Measurements from ENCODE around the gene TUT1. TPM values are rescaled to one million over a fixed set of nuclear protein-coding genes. Genes with fewer than 3 reads are reported as not detected.
"Not testable (repeated sequence)": the region's sequence is repeated elsewhere in the genome, so short reads cannot be mapped to it uniquely, and the experiment has no call there.

Gene TUT1
- total and polyA plus RNA-seq, 3 experiments from 2014 or later, result 13.7 to 32.7 (median 30.8) TPM

- H3K9me3 ChIP-seq (ENCODE audit: low read length); DNase-seq; H3K27me3 ChIP-seq (ENCODE audit: insufficient read depth, low read length, poor library complexity, severe bottlenecking); H3K36me3 ChIP-seq (ENCODE audit: insufficient read depth, low read length); H3K4me3 Mint-ChIP-seq; H3K9me3 Mint-ChIP-seq; H3K27ac ChIP-seq (ENCODE audit: low read depth, low read length); H3K4me3 ChIP-seq (ENCODE audit: low read length); H3K27me3 Mint-ChIP-seq: not testable (repeated sequence)
- H3K27ac Mint-ChIP-seq, result peak overlapping the region in 2 of 8 donors; percentile 57 to 71
- peaks cover 28 to 46% (median 34%) of the 10 kb centered on the region in 3 donors for H3K4me1 Mint-ChIP-seq
- ChIA-PET CTCF (interaction anchor here (1.2 to 3.0 kb wide), 2 partner anchors 24 to 25 kb away, joined by 5 to 10 read pairs; partner anchors contain the start of gene TUT1), POLR2A (interaction anchor here (0.6 to 1.0 kb wide), 2 partner anchors 18 to 110 kb away, joined by 3 read pairs; partner anchors contain the start of gene HNRNPUL2)
- H3K36me3 Mint-ChIP-seq, result peaks cover 0 to 45% (median 2%) of the 10 kb centered on the region in 3 donors
- H3K4me1 ChIP-seq (ENCODE audit: insufficient read depth, low read length), result peaks cover 21% of the 10 kb centered on the region
These were observed 25.6 kb upstream of the TUT1 start for GRCh38 chr11:62616957-62617356.

GRCh38 chr11:62615521-62615920 lies 24.2 kb upstream of the TUT1 start:
- Histone ChIP-seq H3K36me3 (ENCODE audit: insufficient read depth, low read length) (peaks cover 3% of the 10 kb centered on the region), H3K9me3 (ENCODE audit: low read length) (no peaks in the 10 kb centered on the region), H3K4me1 (ENCODE audit: insufficient read depth, low read length) (peaks cover 25% of the 10 kb centered on the region), H3K4me3 (ENCODE audit: low read length) (no peak overlapping the region), H3K27ac (ENCODE audit: low read depth, low read length) (no peak overlapping the region), H3K27me3 (ENCODE audit: insufficient read depth, low read length, poor library complexity, severe bottlenecking) (no peaks in the 10 kb centered on the region)
- CTCF ChIA-PET, result interaction anchor here (1.2 to 3.0 kb wide), 2 partner anchors 24 to 48 kb away, joined by 3 to 10 read pairs; partner anchors contain the start of gene TUT1
- Mint-ChIP-seq H3K27ac (peak overlapping the region in 1 of 8 donors; percentile 56), H3K9me3 (no peaks in the 10 kb centered on the region), H3K36me3 (peaks cover 0 to 44% (median 2%) of the 10 kb centered on the region in 3 donors), H3K4me3 (no peak overlapping the region), H3K27me3 (no peaks in the 10 kb centered on the region), H3K4me1 (peaks cover 30 to 50% (median 36%) of the 10 kb centered on the region in 3 donors)
- POLR2A ChIA-PET, result interaction anchor here (0.6 kb wide), 1 partner anchor 65 kb away, joined by 6 read pairs; no protein-coding TSS in a partner anchor
- DNase-seq, result no peak

GRCh38 chr11:62614275-62614674 lies 23.0 kb upstream of the TUT1 start:
- DNase-seq, result no peak
- CTCF ChIA-PET, result interaction anchor here (1.2 kb wide), 1 partner anchor 49 kb away, joined by 3 read pairs; no protein-coding TSS in a partner anchor
- H3K27ac Mint-ChIP-seq, result peak overlapping the region in 7 of 8 donors; percentile 77 to 96 (median 87)
- Histone ChIP-seq H3K27ac (ENCODE audit: low read depth, low read length) (peak overlapping the region; percentile 31), H3K4me3 (ENCODE audit: low read length) (no peak overlapping the region), H3K27me3 (ENCODE audit: insufficient read depth, low read length, poor library complexity, severe bottlenecking) (no peaks in the 10 kb centered on the region), H3K36me3 (ENCODE audit: insufficient read depth, low read length) (peaks cover 11% of the 10 kb centered on the region), H3K4me1 (ENCODE audit: insufficient read depth, low read length) (peaks cover 30% of the 10 kb centered on the region), H3K9me3 (ENCODE audit: low read length) (no peaks in the 10 kb centered on the region)
- peaks cover 0 to 52% (median 2%) of the 10 kb centered on the region in 3 donors for H3K36me3 Mint-ChIP-seq
- peak overlapping the region in 2 of 7 donors; percentile 53 to 79 for H3K4me3 Mint-ChIP-seq
- H3K9me3 Mint-ChIP-seq, result no peaks in the 10 kb centered on the region
- POLR2A ChIA-PET, result interaction anchor here (5.4 kb wide), 1 partner anchor 22 kb away, joined by 32 read pairs; the partner anchor contains the start of gene TUT1
- no peaks in the 10 kb centered on the region for H3K27me3 Mint-ChIP-seq
- peaks cover 33 to 54% (median 38%) of the 10 kb centered on the region in 3 donors for H3K4me1 Mint-ChIP-seq

GRCh38 chr11:62613291-62613778 lies 22.0 kb upstream of the TUT1 start:
- H3K27ac ChIP-seq (ENCODE audit: low read depth, low read length), result peak overlapping the region; percentile 83

GRCh38 chr11:62612366-62613290 lies 21.3 kb upstream of the TUT1 start, which contains the start of the genes EML3 and ROM1:
Gene EML3 (minus strand): TSS chr11:62612775. CDS start chr11:62612457, 318 bp downstream.
Gene ROM1 (plus strand): TSS chr11:62613257. CDS start chr11:62613282, 25 bp downstream.
- Mint-ChIP-seq H3K9me3 (no peaks in the 10 kb centered on the region), H3K4me3 (peak within 1 kb of the TSS; percentile 89 to 99 (median 95)), H3K36me3 (peaks cover 0 to 60% (median 7%) of the 10 kb centered on the region in 3 donors), H3K4me1 (peaks cover 39 to 64% (median 42%) of the 10 kb centered on the region in 3 donors), H3K27me3 (no peaks in the 10 kb centered on the region), H3K27ac (peak within 1 kb of the TSS; percentile 92 to 99 (median 97))
- Histone ChIP-seq H3K4me3 (ENCODE audit: low read length) (peak within 1 kb of the TSS; percentile 76), H3K4me1 (ENCODE audit: insufficient read depth, low read length) (peaks cover 30% of the 10 kb centered on the region), H3K27ac (ENCODE audit: low read depth, low read length) (peak within 1 kb of the TSS; percentile 83), H3K36me3 (ENCODE audit: insufficient read depth, low read length) (peaks cover 22% of the 10 kb centered on the region), H3K27me3 (ENCODE audit: insufficient read depth, low read length, poor library complexity, severe bottlenecking) (no peaks in the 10 kb centered on the region), H3K9me3 (ENCODE audit: low read length) (no peaks in the 10 kb centered on the region)
- CTCF ChIA-PET, result interaction anchor here (0.6 to 3.8 kb wide), 14 partner anchors 8 to 95 kb away, joined by 3 to 15 read pairs (median 4); partner anchors contain the start of genes B3GAT3, BSCL2, C11orf98 and CSKMT
- DNase-seq, result peak; percentile 81 to 93 (median 85)
- POLR2A ChIA-PET, result interaction anchor here (0.6 to 5.4 kb wide), 9 partner anchors 9 to 1656 kb away, joined by 3 to 32 read pairs (median 4); partner anchors contain the start of genes B3GAT3, C11orf98, CSKMT and GANAB

More at GRCh38 chr11:62613291-62613778, 22.0 kb upstream of the TUT1 start:
- no peaks in the 10 kb centered on the region for H3K9me3 Mint-ChIP-seq
- Histone ChIP-seq H3K36me3 (ENCODE audit: insufficient read depth, low read length) (peaks cover 18% of the 10 kb centered on the region), H3K4me3 (ENCODE audit: low read length) (no peak overlapping the region), H3K9me3 (ENCODE audit: low read length) (no peaks in the 10 kb centered on the region), H3K27me3 (ENCODE audit: insufficient read depth, low read length, poor library complexity, severe bottlenecking) (no peaks in the 10 kb centered on the region), H3K4me1 (ENCODE audit: insufficient read depth, low read length) (peaks cover 30% of the 10 kb centered on the region)
- peaks cover 37 to 57% (median 39%) of the 10 kb centered on the region in 3 donors for H3K4me1 Mint-ChIP-seq
- DNase-seq, result no peak
- peak overlapping the region; percentile 15 to 88 (median 67) for H3K4me3 Mint-ChIP-seq
- peak overlapping the region in 7 of 8 donors; percentile 63 to 92 (median 84) for H3K27ac Mint-ChIP-seq
- POLR2A ChIA-PET, result interaction anchor here (0.6 to 5.4 kb wide), 6 partner anchors 8 to 1656 kb away, joined by 3 to 32 read pairs (median 10); partner anchors contain the start of genes B3GAT3, C11orf98, CSKMT and GANAB
- no peaks in the 10 kb centered on the region for H3K27me3 Mint-ChIP-seq
- CTCF ChIA-PET, result interaction anchor here (1.3 to 3.8 kb wide), 2 partner anchors 7 to 52 kb away, joined by 3 to 15 read pairs; partner anchors contain the start of gene B3GAT3
- peaks cover 0 to 55% (median 5%) of the 10 kb centered on the region in 3 donors for H3K36me3 Mint-ChIP-seq

GRCh38 chr11:62611705-62612365 lies 20.5 kb upstream of the TUT1 start:
- ChIA-PET POLR2A (interaction anchor here (1.0 to 5.4 kb wide), 7 partner anchors 10 to 269 kb away, joined by 3 to 32 read pairs (median 7); partner anchors contain the start of genes B3GAT3, C11orf98, CSKMT and GANAB), CTCF (interaction anchor here (0.5 to 3.8 kb wide), 16 partner anchors 9 to 237 kb away, joined by 3 to 15 read pairs (median 4); partner anchors contain the start of genes B3GAT3, BSCL2, C11orf98 and CSKMT)
- Mint-ChIP-seq H3K9me3 (no peaks in the 10 kb centered on the region), H3K27ac (peak overlapping the region; percentile 92 to 99 (median 97)), H3K36me3 (peaks cover 0 to 62% (median 7%) of the 10 kb centered on the region in 3 donors), H3K4me3 (peak overlapping the region; percentile 89 to 99 (median 95)), H3K27me3 (no peaks in the 10 kb centered on the region), H3K4me1 (peaks cover 39 to 68% (median 44%) of the 10 kb centered on the region in 3 donors)
- peaks cover 26% of the 10 kb centered on the region for H3K36me3 ChIP-seq (ENCODE audit: insufficient read depth, low read length)
- peak in 2 of 5 donors; percentile 16 to 58 for DNase-seq
- H3K27ac ChIP-seq (ENCODE audit: low read depth, low read length), result peak overlapping the region; percentile 83
- H3K9me3 ChIP-seq (ENCODE audit: low read length), result no peaks in the 10 kb centered on the region
- H3K4me3 ChIP-seq (ENCODE audit: low read length), result peak overlapping the region; percentile 76
- H3K27me3 ChIP-seq (ENCODE audit: insufficient read depth, low read length, poor library complexity, severe bottlenecking), result no peaks in the 10 kb centered on the region
- peaks cover 30% of the 10 kb centered on the region for H3K4me1 ChIP-seq (ENCODE audit: insufficient read depth, low read length)

All from CD8-positive, alpha-beta memory T cell (primary cell).